ENCODE data around the gene ST8SIA4. TPM values are rescaled to one million over a fixed set of nuclear protein-coding genes. Genes with fewer than 3 reads are reported as not detected.

Gene ST8SIA4
- total RNA-seq, 4 donors from 2014 or later = 1.6 to 4.4 (median 2.8) TPM

GRCh38 chr5:100827481-100827889 is 75.6 kb downstream of the ST8SIA4 start:
- Histone ChIP-seq H3K27ac (peak overlapping the region in 3 of 4 donors; percentile 0 to 54 (median 17)), H3K4me1 (peaks cover 0 to 16% (median 8%) of the 10 kb centered on the region in 3 donors), H3K36me3 (no peaks in the 10 kb centered on the region), H3K27me3 (no peaks in the 10 kb centered on the region), H3K9me3 (no peaks in the 10 kb centered on the region), H3K4me3 (no peak overlapping the region)
- DNase-seq = no peak
- no peak for TF ChIP-seq POLR2A (IDR thresholded peaks at IDR 0.05)
- no peak for TF ChIP-seq CTCF (IDR thresholded peaks at IDR 0.05)
- 12 to 29% methylated on average over 2 of the region's 2 CpGs for WGBS, 2 donors
- intact Hi-C loops (cut with DNase I) = no loop called here

- 63 to 70% methylated on average over 2 of the region's 2 CpGs for WGBS, 2 donors
These were observed 76.9 kb downstream of the ST8SIA4 start for GRCh38 chr5:100826133-100826532.

GRCh38 chr5:100824635-100825034 is 78.4 kb downstream of the ST8SIA4 start:
- H3K4me3 ChIP-seq = no peak overlapping the region
- TF ChIP-seq CTCF (IDR thresholded peaks at IDR 0.05) = no peak
- no peak for TF ChIP-seq POLR2A (IDR thresholded peaks at IDR 0.05)
- H3K36me3 ChIP-seq = no peaks in the 10 kb centered on the region
- H3K4me1 ChIP-seq = peaks cover 0 to 16% (median 8%) of the 10 kb centered on the region in 3 donors
- intact Hi-C loops (cut with DNase I) = no loop called here
- H3K27ac ChIP-seq = no peak overlapping the region
- no peak for DNase-seq
- H3K9me3 ChIP-seq = no peaks in the 10 kb centered on the region
- H3K27me3 ChIP-seq = no peaks in the 10 kb centered on the region

More at GRCh38 chr5:100826133-100826532, 76.9 kb downstream of the ST8SIA4 start:
- no peaks in the 10 kb centered on the region for H3K9me3 ChIP-seq
- no peaks in the 10 kb centered on the region for H3K36me3 ChIP-seq
- no peaks in the 10 kb centered on the region for H3K27me3 ChIP-seq
- peaks cover 0 to 16% (median 8%) of the 10 kb centered on the region in 3 donors for H3K4me1 ChIP-seq
- intact Hi-C loops (cut with DNase I) = no loop called here
- DNase-seq = no peak
- no peak overlapping the region for H3K27ac ChIP-seq
- TF ChIP-seq POLR2A (IDR thresholded peaks at IDR 0.05) = no peak
- no peak overlapping the region for H3K4me3 ChIP-seq

- 84 to 87% methylated on average over 2 of the region's 2 CpGs for WGBS, 2 donors
- H3K27ac ChIP-seq = no peak overlapping the region
- H3K27me3 ChIP-seq = no peaks in the 10 kb centered on the region
- H3K4me1 ChIP-seq = peaks cover 0 to 16% (median 8%) of the 10 kb centered on the region in 3 donors
- H3K9me3 ChIP-seq = no peaks in the 10 kb centered on the region
- DNase-seq = no peak
- no peaks in the 10 kb centered on the region for H3K36me3 ChIP-seq
- TF ChIP-seq CTCF (IDR thresholded peaks at IDR 0.05) = no peak
- no peak overlapping the region for H3K4me3 ChIP-seq
- intact Hi-C loops (cut with DNase I) = no loop called here
These were observed 79.3 kb downstream of the ST8SIA4 start for GRCh38 chr5:100823812-100824211.

GRCh38 chr5:100821751-100822150 is 81.3 kb downstream of the ST8SIA4 start:
- no peak for TF ChIP-seq POLR2A (IDR thresholded peaks at IDR 0.05)
- no peak for TF ChIP-seq CTCF (IDR thresholded peaks at IDR 0.05)
- Histone ChIP-seq H3K27ac (no peak overlapping the region), H3K27me3 (no peaks in the 10 kb centered on the region), H3K4me3 (no peak overlapping the region), H3K36me3 (no peaks in the 10 kb centered on the region), H3K9me3 (no peaks in the 10 kb centered on the region), H3K4me1 (no peaks in the 10 kb centered on the region)
- DNase-seq = no peak
- 92 to 94% methylated on average over 1 of the region's 1 CpG for WGBS, 2 donors
- intact Hi-C loops (cut with DNase I) = no loop called here

- intact Hi-C loops (cut with DNase I) = no loop called here
These were observed 84.7 kb downstream of the ST8SIA4 start for GRCh38 chr5:100818340-100818739.

More at GRCh38 chr5:100818340-100818739, 84.7 kb downstream of the ST8SIA4 start:
- TF ChIP-seq POLR2A (IDR thresholded peaks at IDR 0.05) (no peak), CTCF (IDR thresholded peaks at IDR 0.05) (no peak)
- Histone ChIP-seq H3K9me3 (no peaks in the 10 kb centered on the region), H3K36me3 (no peaks in the 10 kb centered on the region), H3K27me3 (no peaks in the 10 kb centered on the region), H3K27ac (no peak overlapping the region), H3K4me3 (no peak overlapping the region), H3K4me1 (no peaks in the 10 kb centered on the region)
- no peak for DNase-seq

Data from esophagus squamous epithelium (tissue), 5 donors.